ENCODE measurements around the gene SREBF1.

SREBF1 gene

DNA sequence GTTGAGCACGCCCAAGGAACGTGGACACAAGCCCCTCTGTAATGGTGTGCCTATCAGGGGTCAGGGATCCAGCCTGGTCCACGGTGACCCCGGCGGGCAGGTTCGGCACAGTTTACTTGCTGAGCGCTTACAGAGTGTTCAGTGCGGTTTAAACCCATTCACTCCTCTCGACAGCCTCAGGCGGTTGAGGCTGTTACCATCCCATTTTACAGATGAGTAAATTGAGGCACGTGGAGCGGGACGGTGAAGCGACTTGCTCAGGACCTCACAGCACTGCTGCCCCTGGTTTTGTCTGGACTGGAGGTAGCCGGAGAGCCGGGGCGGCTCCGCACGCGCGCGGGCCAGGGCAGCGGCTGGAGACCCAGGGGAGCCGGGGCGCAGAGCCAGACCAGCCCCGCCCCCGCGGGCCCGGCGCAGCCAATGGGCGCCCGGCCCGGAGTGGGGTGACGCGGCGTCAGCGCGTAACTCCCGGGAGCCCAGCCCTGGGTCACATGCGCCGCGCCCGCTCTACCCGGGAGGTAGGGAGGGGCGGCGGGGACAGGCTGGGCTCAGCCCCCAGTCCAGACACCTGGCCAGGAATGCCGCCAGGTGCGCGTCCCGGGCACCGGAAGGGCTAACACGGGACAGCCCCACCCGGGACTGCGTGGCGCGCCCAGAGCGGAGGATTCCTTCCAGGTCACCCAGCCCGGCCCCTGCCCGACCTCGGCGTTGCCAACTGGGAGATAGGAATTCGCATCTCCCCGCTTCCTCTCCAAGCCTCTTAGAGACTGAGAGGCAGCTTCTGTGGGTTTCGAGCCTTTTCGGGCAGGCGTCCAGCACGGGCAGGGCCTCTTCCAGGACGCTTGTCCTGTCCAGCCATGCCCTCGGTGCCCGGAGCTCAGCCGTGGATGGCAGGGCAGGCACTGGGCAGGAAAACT, 3.3 kb upstream of the SREBF1 start:
- DNase-seq = peak; percentile 66

- no peak for DNase-seq
Observed at GRCh38 chr17:17837966-17838962, 1.5 kb upstream of the SREBF1 start.

GRCh38 chr17:17837380-17837821, 615 bp upstream of the SREBF1 start:
- DNase-seq = no peak

DNA sequence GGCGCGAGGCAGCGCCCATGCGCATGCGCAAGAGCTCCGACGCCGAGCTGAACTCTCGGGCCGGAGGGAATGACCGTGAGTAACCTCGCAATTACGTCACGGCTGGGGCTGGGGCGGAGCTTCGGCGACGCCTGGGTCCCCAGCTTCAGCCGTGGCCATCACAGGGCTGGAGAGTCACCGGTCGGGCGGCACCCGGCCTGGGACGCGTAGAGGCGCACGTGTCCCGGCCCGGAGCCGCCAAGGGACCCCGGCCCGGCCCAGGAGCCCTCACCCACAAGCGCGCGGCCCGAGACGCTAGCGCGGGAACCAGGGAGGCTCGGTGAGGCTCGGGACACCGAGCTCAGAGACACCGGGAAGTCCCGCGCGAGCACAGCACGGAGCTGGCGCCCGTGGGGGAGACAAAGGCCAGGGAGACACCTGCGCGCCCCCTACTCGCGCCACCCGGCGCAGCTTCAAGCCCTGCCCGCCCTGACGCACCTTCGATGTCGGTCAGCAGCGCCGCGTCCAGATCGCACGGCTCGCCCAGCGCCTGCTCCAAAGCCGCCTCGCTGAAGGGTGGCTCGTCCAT, 452 bp downstream of the SREBF1 start:
- DNase-seq = peak; percentile 77

DNA sequence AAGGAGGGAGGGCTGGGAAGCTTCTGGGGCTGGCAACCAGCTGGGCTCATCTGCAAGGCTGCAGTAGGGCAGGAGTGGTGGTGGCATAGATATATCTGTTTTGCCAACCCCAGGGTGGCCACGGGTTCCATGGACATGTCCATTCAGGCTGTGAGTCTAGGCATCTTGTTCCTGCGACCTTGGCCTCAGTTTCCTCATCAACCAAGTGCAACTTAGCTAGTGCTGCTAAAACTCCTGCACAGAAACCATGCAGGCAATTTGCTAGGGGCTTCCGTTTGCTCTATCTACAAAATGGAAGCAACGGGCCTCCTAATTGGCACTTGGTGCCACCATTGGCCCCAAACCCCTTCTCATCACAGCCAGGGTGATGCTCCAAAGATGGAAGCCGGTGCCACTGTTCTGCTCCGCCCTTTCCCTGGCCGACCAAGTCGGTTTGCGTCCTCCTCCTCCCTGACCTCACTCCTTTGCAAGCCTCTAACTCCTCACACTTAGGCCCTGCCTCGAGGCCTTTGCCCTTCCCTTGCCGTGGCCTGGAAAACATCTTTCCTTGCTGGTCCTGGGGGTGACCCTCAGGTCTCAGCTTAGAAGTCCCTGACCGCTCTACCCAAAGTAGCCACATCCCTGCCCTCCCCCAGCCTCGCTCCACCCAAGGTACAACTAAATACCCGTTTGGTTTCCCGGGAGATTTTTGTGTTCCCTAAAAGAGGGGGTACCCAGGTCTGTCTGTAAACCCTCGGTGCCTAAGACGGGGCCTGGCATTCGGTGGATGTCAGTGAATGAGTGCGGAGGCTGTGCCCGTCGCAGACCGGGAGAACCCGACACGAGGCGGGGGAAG, 1.2 kb downstream of the SREBF1 start:
- DNase-seq = no peak

GRCh38 chr17:17834974-17835373, 1.8 kb downstream of the SREBF1 start:
- no peak for DNase-seq

DNA sequence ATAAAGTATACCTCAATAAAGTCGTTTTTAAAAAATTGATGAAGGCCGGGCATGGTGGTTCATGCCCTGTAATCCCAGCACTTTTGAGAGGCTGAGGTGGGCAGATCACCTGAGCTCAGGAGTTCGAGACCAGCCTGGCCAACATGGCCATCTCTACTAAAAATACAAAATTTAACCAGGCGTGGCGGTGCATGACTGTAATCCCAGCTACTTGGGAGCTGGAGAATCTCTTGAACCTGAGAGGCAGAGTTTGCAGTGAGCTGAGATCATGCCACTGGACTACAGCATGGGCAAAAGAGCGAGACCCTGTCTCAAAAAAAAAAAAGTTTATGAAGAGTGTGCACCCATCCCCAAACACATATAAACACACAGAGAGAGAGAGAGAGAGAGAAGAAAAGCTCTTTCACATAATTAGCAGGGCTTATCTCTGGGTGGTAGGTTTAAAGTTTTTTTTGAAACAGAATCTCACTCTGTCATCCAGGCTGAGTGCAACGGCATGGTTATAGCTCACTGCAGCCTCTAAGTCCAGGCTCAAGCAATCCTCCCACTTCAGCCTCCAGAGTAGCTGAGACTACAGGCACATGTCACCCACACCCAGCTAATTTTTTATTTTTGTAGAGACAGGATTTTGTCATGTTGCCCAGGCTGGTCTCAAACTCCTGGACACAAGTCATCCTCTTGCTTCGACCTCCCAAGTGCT, 3.0 kb downstream of the SREBF1 start:
- no peak for DNase-seq

- DNase-seq = no peak
Observed at GRCh38 chr17:17832032-17832363, 4.8 kb downstream of the SREBF1 start.

DNA sequence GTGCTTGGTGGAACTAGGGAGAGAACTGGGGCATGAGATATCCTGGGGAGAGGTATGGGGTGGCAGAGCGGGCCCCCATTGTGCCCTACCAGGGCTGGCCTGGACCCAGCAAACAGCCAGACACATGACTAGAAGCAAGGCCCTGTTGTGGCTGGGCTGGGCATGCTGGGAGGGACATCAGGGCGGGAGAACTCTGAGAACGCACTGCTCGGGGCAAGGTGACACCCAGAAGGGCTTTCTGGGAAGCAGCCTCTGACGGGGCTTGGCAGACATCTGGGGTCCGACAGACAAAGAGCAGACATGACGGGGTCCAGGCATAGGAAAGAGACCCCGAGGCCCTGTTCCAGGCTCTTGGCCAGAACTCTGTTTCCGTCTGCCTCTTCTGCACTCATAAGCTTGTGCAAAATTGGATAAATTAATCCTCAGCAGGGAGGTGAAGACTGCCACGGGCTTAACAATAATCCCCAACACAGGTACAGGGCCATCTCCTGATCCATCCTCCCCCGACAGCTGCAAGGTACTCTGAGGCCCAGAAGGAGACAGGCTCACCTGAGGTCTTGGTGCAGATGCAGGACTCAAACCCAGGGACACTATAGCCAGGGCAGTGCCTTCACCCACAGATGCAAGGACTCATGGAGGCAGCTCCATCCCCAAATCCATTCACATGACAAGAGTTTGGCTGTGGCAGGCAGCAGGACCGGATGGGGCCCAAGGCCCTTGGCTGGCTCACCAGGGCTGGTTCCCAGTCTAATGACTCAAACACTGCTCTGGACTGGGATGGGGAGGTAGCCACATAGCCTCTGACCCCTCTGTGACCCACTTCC, 5.4 kb downstream of the SREBF1 start:
- DNase-seq = no peak

GRCh38 chr17:17830740-17831207, 6.0 kb downstream of the SREBF1 start:
- no peak for DNase-seq

DNA sequence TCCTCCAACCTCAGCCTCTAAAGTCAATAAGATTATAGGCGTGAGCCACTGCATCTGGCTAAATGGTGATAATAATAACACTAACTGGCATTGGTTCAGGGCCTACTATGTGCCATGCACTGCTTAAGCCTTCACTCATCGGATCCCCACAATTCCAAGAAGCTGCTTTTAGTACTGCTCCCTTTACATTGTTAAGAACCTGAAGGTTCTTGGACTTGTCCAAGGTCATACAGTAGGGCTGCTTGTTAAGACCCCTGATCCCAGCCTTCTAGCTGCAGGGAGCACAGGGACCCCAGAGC, 6.6 kb downstream of the SREBF1 start:
- no peak for DNase-seq

DNA sequence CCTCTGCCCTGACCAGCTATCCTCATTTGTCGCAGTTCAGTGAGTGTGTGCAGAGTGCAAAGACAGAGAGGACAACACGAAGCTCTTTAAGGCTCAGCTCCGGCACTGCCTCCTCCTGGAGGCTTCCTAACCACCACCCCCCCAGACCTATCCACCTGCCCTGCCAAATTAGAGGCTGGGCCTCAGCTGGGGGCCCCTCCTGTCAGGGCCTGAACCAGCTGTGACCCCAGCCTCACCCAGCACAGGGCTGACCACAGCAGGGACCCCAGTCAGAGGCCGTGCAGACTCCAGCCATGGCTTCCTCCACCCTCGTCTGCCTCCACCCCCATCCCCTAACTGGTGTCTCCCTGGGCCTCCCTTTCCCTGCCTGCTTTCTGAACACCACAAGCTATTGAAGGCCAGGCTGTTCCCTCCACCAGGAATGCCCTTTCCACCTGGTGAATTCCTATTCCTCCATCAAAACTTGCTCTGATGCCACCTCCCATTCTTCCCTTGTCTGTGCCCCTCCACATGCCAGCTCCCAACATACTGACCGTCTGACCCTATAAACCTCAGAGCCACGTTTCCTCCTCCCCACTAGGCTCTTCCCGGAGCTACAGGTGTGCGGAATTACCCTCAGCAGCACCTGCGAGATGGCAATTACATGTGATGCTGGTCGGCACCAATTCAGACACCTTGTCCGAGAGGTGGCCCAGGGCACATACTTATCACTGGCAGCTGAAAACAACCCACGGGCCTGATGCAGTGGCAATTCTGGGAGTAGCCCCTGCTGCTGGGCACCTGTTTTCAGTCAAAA, 8.8 kb downstream of the SREBF1 start:
- no peak for DNase-seq

DNA sequence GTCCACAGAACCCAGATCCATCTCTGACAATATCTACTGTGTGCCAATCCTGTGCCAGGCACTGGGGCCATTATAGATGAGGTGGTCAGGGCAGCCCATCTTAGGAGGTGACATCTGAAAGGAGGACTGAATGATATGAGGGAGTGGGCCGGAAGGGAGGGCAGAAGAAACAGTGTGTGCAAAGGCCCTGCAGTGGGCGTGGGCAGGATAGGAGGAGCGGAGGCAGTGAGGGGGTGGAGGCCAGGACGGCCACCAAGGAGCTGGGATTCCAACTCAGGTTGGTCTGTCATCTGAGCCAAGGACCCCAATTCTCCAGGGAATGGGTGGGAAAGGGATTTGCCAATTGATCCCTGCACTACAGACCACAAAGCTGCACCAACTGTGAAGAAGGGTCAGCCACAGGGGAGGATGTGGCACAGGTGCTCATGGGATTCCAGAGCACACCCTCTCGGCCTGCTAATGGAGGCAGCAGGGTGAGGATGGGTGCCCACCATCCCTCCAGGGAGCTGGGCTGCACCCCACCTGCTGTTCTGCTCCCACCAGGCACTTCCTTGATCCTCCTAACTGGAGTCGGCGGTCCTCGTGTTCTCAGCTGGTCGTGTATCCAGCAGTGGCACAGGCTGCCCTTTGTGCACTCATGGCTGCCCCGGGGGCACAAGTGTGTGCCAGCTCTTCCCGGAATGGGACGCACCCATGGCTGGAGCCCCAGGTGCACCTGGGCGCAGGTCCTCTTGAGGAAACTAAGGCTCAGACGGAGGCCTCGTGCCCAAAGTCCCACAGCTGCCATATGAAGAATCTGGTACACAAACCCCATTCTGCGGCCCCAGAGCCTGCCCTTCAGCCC, 9.6 kb downstream of the SREBF1 start:
- DNase-seq = no peak

GRCh38 chr17:17826342-17826713, 10.5 kb downstream of the SREBF1 start:
- no peak for DNase-seq

DNA sequence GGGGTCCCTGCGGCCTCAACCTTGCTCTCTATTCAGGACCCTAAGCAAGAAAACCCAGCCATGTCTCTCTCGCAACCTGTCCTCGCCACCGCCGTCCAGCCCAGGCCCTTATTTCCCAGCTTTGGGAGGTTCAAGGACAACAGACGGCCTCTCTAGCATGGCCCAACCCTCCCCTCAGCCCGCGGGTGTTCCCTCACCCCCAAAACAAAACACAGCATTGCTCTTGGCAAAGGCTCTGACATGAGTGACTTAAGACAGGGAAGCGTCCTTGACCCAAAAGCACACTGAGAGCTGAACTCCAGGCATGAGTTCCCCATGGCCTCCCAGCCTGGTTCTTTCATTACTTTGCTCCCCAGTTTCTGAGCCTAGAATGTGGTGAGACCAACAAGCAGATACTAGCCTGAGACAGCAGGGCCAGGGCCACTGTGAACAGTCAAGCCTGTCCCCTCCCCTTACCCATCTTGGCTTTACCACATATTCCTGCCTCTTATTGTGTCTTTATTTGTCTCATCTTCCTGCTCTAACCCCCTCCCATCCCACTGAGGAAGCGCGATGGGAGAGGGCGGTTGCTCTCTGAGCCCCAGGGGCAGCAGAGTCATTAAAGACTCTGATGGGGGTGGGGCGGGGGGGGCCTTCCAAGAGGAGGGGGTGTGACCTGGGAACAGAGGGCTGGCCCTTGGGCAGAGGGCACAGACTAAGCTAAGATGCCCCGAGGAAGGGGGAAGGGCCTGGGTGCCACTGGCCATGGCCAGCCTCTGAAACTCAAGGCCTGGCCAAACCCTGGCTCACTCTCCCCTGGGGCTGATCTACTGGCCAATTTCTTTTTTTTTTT, 11.8 kb downstream of the SREBF1 start:
- DNase-seq = no peak

DNA sequence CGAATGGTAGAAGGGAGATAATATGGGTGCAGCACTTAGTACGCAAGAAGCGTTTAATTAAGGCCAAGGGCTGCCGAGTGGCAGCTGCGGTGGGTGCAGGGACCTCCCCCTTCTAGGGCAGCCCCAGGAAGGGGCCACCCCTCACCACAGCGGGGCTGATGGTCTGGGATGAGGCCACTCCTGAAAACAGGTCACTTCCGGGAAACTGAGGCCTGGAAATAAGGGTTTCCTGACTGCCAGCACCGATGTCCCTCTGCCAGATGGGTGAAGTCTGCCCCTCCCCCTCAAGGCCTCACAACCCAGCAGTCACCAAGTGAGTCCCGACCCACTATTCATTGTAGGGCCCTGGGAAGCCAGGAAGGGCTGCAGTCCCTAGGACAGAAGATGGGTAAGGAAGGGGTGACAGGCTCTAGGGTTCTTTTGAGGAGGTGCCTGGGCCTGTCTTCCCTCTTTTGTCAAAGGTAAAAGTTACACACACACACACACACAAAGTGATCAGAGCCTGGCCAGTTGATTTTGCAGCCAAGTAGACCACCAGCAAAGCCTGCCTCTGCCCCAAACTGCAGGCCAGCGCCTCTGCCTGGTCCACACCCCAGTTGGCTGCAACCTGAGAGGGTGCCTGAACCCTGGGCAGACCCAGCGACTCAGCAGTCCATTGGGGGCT, 12.5 kb downstream of the SREBF1 start:
- DNase-seq = no peak

GRCh38 chr17:17823433-17824118, 13.2 kb downstream of the SREBF1 start:
- DNase-seq = peak; percentile 41
